ENCODE measurements around the gene SP2. TPM values are rescaled to one million over a fixed set of nuclear protein-coding genes. Genes with fewer than 3 reads are reported as not detected.
A peak's percentile ranks its signal among the peaks of the same experiment; 100 is the strongest.

The SP2 gene
- total and polyA plus RNA-seq, 2 of the 13 experiments (the other 11 are each of a cell fraction or from before 2014, with no cell fraction given) = 1.4 to 4.8 TPM

DNA sequence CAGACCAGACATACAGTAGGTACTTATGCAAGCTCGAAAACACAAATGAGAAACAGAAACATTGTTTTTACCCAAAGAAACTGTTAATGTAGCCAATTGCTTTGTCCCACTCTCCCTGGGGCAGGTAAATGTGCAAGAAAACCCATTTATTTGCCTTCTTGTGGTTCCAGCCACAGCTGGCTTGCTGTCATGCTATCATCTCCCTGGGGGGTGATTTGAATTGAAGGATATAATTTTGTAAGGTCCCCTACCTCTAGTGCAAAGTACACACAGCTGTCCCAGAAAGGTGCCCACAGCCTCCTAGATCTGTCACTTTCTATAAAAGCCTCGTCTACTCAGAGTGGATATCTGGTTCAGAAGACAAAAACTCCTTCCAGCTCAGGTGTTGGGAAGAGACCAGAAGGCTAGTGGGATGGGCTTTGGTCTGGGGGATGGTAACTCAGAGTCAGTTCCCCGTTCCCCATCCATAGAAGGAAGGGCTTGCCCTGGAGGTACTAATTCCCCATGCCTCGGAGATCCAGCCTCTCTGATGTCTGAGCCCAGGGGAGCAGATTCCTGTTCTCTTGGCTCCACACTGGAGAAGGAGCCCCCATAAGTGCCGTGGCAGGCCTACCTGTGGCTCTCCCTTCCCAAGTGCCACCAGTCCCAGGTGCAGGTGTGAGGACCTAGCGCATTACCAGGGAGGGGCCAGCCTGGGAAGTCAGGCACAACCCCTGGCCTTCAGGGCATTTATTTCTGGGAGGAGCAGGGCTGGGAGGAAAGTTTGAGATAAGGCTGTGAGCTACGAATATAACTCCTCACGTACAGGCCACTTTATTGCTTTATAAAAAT lies 64.0 kb downstream of the SP2 start (continued):
- TF ChIP-seq, protein P1, sequence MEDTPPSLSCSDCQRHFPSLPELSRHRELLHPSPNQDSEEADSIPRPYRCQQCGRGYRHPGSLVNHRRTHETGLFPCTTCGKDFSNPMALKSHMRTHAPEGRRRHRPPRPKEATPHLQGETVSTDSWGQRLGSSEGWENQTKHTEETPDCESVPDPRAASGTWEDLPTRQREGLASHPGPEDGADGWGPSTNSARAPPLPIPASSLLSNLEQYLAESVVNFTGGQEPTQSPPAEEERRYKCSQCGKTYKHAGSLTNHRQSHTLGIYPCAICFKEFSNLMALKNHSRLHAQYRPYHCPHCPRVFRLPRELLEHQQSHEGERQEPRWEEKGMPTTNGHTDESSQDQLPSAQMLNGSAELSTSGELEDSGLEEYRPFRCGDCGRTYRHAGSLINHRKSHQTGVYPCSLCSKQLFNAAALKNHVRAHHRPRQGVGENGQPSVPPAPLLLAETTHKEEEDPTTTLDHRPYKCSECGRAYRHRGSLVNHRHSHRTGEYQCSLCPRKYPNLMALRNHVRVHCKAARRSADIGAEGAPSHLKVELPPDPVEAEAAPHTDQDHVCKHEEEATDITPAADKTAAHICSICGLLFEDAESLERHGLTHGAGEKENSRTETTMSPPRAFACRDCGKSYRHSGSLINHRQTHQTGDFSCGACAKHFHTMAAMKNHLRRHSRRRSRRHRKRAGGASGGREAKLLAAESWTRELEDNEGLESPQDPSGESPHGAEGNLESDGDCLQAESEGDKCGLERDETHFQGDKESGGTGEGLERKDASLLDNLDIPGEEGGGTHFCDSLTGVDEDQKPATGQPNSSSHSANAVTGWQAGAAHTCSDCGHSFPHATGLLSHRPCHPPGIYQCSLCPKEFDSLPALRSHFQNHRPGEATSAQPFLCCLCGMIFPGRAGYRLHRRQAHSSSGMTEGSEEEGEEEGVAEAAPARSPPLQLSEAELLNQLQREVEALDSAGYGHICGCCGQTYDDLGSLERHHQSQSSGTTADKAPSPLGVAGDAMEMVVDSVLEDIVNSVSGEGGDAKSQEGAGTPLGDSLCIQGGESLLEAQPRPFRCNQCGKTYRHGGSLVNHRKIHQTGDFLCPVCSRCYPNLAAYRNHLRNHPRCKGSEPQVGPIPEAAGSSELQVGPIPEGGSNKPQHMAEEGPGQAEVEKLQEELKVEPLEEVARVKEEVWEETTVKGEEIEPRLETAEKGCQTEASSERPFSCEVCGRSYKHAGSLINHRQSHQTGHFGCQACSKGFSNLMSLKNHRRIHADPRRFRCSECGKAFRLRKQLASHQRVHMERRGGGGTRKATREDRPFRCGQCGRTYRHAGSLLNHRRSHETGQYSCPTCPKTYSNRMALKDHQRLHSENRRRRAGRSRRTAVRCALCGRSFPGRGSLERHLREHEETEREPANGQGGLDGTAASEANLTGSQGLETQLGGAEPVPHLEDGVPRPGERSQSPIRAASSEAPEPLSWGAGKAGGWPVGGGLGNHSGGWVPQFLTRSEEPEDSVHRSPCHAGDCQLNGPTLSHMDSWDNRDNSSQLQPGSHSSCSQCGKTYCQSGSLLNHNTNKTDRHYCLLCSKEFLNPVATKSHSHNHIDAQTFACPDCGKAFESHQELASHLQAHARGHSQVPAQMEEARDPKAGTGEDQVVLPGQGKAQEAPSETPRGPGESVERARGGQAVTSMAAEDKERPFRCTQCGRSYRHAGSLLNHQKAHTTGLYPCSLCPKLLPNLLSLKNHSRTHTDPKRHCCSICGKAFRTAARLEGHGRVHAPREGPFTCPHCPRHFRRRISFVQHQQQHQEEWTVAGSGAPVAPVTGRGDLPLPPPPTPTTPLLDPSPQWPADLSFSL (CRISPR knock-in tag; IDR thresholded peaks at IDR 0.05) = no peak
- TF ChIP-seq TOE1 (CRISPR knock-in tag; IDR thresholded peaks at IDR 0.05) = no peak
- TF ChIP-seq NR2F2 (IDR thresholded peaks at IDR 0.05; ENCODE audit: borderline replicate concordance, low read depth) = no peak
- TF ChIP-seq, protein P2, sequence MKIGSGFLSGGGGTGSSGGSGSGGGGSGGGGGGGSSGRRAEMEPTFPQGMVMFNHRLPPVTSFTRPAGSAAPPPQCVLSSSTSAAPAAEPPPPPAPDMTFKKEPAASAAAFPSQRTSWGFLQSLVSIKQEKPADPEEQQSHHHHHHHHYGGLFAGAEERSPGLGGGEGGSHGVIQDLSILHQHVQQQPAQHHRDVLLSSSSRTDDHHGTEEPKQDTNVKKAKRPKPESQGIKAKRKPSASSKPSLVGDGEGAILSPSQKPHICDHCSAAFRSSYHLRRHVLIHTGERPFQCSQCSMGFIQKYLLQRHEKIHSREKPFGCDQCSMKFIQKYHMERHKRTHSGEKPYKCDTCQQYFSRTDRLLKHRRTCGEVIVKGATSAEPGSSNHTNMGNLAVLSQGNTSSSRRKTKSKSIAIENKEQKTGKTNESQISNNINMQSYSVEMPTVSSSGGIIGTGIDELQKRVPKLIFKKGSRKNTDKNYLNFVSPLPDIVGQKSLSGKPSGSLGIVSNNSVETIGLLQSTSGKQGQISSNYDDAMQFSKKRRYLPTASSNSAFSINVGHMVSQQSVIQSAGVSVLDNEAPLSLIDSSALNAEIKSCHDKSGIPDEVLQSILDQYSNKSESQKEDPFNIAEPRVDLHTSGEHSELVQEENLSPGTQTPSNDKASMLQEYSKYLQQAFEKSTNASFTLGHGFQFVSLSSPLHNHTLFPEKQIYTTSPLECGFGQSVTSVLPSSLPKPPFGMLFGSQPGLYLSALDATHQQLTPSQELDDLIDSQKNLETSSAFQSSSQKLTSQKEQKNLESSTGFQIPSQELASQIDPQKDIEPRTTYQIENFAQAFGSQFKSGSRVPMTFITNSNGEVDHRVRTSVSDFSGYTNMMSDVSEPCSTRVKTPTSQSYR (CRISPR knock-in tag; IDR thresholded peaks at IDR 0.05; ENCODE audit: borderline replicate concordance) = peak; percentile 56; the same call in 1 of the 2 replicates
- TF ChIP-seq MAF1 (CRISPR knock-in tag; IDR thresholded peaks at IDR 0.05; ENCODE audit: borderline replicate concordance) = no peak
- TF ChIP-seq, protein P3, sequence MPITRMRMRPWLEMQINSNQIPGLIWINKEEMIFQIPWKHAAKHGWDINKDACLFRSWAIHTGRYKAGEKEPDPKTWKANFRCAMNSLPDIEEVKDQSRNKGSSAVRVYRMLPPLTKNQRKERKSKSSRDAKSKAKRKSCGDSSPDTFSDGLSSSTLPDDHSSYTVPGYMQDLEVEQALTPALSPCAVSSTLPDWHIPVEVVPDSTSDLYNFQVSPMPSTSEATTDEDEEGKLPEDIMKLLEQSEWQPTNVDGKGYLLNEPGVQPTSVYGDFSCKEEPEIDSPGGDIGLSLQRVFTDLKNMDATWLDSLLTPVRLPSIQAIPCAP (CRISPR knock-in tag; IDR thresholded peaks at IDR 0.05; ENCODE audit: low read depth) = no peak
- TF ChIP-seq HNF4A (CRISPR knock-in tag; IDR thresholded peaks at IDR 0.05) = peak; percentile 41; the same call in 1 of the 2 replicates
- no peak for TF ChIP-seq CREB1 (IDR thresholded peaks at IDR 0.05)
- TF ChIP-seq CREB1 (CRISPR knock-in tag; IDR thresholded peaks at IDR 0.05) = no peak
- TF ChIP-seq, protein P4, sequence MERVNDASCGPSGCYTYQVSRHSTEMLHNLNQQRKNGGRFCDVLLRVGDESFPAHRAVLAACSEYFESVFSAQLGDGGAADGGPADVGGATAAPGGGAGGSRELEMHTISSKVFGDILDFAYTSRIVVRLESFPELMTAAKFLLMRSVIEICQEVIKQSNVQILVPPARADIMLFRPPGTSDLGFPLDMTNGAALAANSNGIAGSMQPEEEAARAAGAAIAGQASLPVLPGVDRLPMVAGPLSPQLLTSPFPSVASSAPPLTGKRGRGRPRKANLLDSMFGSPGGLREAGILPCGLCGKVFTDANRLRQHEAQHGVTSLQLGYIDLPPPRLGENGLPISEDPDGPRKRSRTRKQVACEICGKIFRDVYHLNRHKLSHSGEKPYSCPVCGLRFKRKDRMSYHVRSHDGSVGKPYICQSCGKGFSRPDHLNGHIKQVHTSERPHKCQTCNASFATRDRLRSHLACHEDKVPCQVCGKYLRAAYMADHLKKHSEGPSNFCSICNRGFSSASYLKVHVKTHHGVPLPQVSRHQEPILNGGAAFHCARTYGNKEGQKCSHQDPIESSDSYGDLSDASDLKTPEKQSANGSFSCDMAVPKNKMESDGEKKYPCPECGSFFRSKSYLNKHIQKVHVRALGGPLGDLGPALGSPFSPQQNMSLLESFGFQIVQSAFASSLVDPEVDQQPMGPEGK (CRISPR knock-in tag; IDR thresholded peaks at IDR 0.05) = 0 out of 2 replicates have a peak, but pooled peaks have one; percentile 8
- TF ChIP-seq ZNF274 (CRISPR knock-in tag; IDR thresholded peaks at IDR 0.05) = no peak
- TF ChIP-seq ZNF207 (IDR thresholded peaks at IDR 0.05; ENCODE audit: borderline replicate concordance) = no peak
- TF ChIP-seq, protein P5, sequence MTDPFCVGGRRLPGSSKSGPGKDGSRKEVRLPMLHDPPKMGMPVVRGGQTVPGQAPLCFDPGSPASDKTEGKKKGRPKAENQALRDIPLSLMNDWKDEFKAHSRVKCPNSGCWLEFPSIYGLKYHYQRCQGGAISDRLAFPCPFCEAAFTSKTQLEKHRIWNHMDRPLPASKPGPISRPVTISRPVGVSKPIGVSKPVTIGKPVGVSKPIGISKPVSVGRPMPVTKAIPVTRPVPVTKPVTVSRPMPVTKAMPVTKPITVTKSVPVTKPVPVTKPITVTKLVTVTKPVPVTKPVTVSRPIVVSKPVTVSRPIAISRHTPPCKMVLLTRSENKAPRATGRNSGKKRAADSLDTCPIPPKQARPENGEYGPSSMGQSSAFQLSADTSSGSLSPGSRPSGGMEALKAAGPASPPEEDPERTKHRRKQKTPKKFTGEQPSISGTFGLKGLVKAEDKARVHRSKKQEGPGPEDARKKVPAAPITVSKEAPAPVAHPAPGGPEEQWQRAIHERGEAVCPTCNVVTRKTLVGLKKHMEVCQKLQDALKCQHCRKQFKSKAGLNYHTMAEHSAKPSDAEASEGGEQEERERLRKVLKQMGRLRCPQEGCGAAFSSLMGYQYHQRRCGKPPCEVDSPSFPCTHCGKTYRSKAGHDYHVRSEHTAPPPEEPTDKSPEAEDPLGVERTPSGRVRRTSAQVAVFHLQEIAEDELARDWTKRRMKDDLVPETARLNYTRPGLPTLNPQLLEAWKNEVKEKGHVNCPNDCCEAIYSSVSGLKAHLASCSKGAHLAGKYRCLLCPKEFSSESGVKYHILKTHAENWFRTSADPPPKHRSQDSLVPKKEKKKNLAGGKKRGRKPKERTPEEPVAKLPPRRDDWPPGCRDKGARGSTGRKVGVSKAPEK (CRISPR knock-in tag; IDR thresholded peaks at IDR 0.05; ENCODE audit: borderline replicate concordance) = no peak

All from HepG2 (cell line).